Stimulated activated CD8-positive, alpha-beta memory T cell treated with anti-CD3 and anti-CD28 coated beads, Interleukin-7, amount 100 ng/mL, for 1 hour (primary cell): ENCODE measurements around the gene GJD4.
A peak's percentile ranks its signal among the peaks of the same experiment; 100 is the strongest.

ENCODE experiments used
- DNase-seq, 2 donors: peaks; one replicate each; pipeline ENCODE4 v3.0.0-alpha.2; 2020; ENCODE audit warnings: low read depth in 2 of 2

Gene GJD4

DNA sequence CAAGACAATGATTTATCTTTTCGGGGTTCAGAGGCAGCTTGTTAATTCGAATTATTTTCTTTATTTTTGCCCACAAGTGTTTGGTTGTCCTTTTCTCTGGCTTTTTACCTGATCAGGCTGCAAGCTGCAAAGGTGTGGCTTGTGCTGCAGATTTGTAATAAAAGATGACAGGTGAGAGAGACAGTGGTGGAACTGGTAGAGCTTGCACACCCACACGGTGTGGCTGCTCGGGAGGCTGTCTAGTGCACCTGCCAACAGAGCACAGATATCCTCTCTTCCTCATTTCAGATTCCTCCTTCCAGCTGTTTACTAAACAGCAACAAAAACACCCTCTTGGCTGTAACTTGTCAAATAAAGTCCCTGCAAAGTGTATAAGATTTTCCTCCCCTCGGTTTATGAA lies 9.2 kb downstream of the GJD4 start:
- no peak for DNase-seq

DNA sequence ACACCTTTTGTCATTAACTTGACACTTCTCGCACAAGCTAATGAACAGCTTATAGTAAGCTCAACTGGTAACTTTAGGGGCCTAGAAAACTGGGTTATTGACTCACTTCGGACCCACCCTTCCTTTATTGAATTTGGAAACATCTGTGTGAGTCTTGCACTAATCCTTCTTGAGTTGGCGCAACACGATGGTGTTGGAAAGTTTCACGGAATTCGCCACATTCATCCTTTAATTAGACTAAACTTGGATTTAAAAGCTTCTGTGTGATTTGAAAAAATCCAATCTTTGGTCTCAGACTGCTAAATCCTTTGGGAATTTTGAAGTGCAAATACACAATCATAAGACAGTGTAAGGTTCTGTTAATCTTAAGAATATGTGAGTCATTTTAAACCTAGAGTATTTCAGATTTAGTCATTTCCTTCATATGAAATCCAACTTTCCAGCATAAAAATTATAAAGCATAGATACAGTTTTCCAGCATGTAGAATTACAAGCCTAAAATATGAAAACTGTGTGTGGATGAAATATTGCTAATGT lies 21.9 kb downstream of the GJD4 start:
- DNase-seq, result no peak

DNA sequence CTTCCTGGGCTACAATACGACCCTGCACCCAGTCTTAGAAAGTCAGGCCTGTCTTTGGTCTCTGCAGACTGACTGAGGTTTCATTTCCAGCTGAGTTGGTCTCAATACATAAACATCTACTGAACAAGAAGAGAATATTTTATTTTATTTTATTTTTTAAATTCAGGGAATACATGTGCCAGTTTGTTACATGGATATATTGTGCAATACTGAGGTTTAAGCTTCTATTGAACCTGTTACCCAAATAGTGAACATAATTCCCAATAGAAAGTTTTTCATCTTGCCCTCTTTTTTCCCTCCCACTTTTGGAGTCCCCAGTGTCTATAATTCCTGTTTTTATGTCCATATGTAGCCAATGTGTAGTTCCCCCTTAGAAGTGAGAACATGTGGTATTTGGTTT lies 26.3 kb downstream of the GJD4 start:
- DNase-seq, result no peak

DNA sequence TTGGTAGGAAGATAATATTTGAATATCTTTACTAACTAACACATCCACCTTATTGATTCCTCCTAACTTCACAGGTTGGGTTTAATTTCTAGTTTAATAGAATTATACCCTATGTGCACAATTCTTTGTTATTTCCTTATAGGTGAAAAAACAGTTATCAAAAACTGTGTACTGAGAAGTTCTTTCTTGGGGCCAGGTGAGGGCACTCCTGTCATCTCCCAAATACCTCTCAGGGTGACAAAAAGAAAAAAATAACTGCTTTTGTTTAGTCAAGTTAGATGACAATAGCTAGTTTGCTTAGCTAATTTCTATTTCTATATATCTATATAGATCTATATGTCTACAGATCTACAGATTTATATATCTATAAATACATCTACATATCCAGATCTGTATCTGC lies 26.9 kb downstream of the GJD4 start:
- no peak for DNase-seq

DNA sequence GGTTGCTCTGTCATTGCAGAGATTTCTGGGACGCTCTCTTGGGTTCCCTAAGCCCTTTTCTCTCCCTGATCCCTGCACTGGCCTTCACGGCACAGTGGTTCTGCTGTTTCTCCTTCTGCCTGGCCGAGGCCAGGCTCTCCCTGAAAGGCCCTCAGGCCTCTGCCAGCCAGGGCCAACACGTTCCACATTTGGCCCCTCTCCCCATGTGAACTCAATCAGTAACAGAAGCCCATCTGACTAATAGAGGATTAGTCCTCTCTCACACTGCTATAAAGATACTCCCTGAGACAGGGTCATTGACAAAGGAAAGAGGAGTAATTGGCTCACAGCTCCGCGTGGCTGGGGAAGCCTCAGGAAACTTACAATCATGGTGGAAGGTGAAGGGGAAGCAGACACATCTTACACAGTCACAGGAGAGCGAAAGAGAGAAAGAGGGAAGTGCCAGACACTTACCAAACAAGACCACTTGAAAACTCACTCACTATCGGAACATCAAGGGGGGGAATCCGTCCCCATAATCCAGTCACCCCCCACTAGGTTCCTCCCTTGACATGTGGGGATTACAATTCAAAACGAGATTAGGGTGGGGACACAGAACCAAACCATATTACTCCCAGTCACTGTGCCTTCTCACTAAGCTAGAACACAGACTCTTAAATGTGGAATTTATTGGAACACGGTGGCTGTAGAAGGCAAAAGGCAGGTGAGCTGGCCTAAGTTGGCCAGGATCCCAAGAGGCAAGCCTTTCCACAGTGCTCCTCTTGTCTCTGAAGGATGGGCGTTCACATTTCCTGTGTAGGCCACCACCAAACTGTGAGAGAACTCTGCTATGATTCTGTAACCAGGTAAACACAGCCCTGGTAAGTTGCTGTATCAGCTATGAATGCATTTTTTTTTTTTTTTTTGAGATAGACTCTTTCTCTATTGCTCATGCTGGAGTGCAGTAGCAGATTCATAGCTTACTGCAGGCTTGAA lies 28.2 kb downstream of the GJD4 start:
- DNase-seq, result no peak

DNA sequence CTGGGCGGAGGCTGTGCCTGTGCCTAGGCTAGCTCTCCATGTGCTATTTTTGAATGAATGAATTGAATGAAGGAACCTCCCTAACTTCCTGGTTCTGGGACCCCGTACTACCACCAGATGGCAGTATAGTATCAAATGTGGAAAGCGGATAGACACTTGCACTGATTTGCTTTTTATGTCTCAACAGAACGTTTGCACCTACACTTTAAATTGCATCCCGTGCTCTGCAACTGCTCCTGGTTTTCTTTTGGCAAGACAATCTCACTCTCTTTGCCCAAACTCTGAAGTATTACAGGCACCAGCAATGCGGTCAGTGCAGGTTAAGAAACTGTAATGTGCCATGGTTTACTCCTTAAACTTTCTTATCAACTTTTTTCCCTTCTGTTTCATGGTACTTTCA lies 30.4 kb downstream of the GJD4 start:
- DNase-seq, result no peak

GRCh38 chr10:35636956-35637355 lies 31.8 kb downstream of the GJD4 start:
- DNase-seq, result no peak

- DNase-seq, result no peak
These were observed 32.3 kb downstream of the GJD4 start for GRCh38 chr10:35637462-35637861.

DNA sequence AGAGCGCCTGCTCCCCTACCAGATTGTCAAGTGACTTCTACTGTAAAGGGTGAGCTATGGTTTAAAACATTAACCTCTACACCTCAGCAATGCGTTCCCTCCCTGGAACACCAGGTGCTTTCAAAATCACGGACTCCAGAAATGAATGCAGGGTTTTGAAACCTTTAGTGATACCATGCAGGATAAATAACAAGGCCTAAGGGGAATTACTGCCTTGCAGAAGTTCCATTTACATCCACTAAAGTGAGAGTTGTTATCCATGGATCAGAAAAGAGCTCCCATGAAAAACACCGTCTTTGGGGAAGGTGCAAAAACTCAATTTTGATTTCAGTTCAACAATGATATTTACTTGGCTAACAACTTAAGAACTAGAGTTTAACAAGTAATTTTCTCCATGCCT lies 33.0 kb downstream of the GJD4 start:
- DNase-seq, result no peak

- no peak for DNase-seq
These were observed 34.0 kb downstream of the GJD4 start for GRCh38 chr10:35639021-35639727.

- DNase-seq, result no peak
These were observed 34.7 kb downstream of the GJD4 start for GRCh38 chr10:35639728-35640401.

GRCh38 chr10:35640474-35640873 lies 35.3 kb downstream of the GJD4 start:
- DNase-seq, result no peak

- DNase-seq, result no peak
These were observed 36.0 kb downstream of the GJD4 start for GRCh38 chr10:35640951-35641675.

- DNase-seq, result no peak
These were observed 36.5 kb downstream of the GJD4 start for GRCh38 chr10:35641676-35642034.

GRCh38 chr10:35642035-35642792 lies 37.1 kb downstream of the GJD4 start, which contains the start of gene FZD8:
Gene FZD8, minus strand, starts transcription at chr10:35642296. Its CDS starts 867 bp downstream, at chr10:35641429.
- DNase-seq, result peak; percentile 27 to 30

- DNase-seq, result no peak
These were observed 37.6 kb downstream of the GJD4 start for GRCh38 chr10:35642793-35643114.

DNA sequence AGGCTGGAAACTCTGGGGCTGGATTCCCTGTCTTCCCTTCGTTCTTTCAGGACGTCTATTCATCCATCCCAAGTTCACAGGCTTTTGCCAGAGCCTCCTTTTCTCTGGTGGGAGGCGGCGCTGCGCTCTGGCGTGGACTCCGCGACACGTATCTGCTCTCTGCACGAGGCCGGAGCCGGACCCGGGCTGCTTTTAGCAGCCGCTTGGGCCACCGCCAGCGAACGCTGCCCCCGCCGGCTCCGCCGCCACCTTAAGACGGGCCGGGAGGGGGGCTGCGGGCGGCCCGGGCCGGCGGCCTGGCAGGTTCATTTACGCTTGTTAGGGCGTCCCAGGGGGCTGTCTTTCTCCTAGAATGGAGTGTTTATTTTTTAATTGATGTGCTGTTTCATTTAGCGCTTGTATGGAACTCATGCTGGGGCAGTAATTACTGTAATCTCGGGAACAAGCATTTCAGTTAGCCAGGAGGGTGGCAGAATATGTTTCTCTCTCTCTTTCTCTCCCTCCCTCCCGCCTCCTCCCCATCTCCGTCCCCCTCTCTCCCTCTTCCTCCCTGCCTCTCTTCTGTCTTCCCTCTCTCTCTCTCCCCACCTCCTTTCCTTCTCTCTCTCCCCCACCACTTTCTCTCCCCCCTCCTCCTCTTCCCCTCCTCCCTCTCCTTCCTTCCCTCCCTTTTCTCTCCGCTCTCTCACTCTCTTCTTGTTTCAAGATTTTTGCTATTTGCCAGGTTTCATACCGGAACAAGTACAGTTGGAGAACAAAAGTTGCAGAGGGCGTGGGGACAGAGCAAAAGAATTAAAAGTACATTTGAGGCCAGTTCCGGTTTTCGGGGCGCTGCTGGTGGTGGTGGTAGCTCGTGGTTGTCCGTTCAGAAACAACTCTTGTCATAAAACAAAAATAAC lies 38.3 kb downstream of the GJD4 start:
- no peak for DNase-seq

GRCh38 chr10:35644050-35644950 lies 39.2 kb downstream of the GJD4 start:
- no peak for DNase-seq

GRCh38 chr10:35650894-35651293 lies 45.8 kb downstream of the GJD4 start:
- no peak for DNase-seq
